H1 (cell line): Measurements from ENCODE around the gene CFAP74. TPM values are rescaled to one million over a fixed set of nuclear protein-coding genes. Genes with fewer than 3 reads are reported as not detected.
A peak's percentile ranks its signal among the peaks of the same experiment; 100 is the strongest.
"Not testable (repeated sequence)": the region's sequence is repeated elsewhere in the genome, so short reads cannot be mapped to it uniquely, and the experiment has no call there.

Experiments used
- CTCF ChIA-PET: fragments of 300-600 bp; sonication (Branson Sonifier 250); formaldehyde crosslinking; loops from one replicate; lab custom pipeline; 2021; ENCODE audit not compliant: partially characterized antibody; lab: Charles Lee
- POLR2A ChIA-PET: fragments of 300-600 bp; sonication (Branson Sonifier 250); formaldehyde crosslinking; loops from one replicate; lab custom pipeline; 2021; ENCODE audit warnings: inconsistent platforms; ENCODE audit not compliant: partially characterized antibody; lab: Charles Lee
- DNase-seq, 2 experiments: peaks; one replicate each; pipeline versions ENCODE4 v3.0.0 to v3.0.0-alpha.2; 2010 to 2022; ENCODE audit warnings: low spot score in 2 of 2, low read depth in 1 of 2, mixed read lengths in 1 of 2
- FAIRE-seq: peaks from 2 replicates; lab custom pipeline; 2011; peaks lifted over from hg19 to GRCh38; lab: Jason Lieb, UNC
- H2AFZ ChIP-seq: 2 replicates; pipeline ENCODE4 v1.8.1; 2012; ENCODE audit warnings: low read length, inconsistent platforms
- H2AK5ac ChIP-seq: 2 replicates; pipeline ENCODE4 v1.6.1; 2013; ENCODE audit warnings: low read depth, low read length
- H2BK120ac ChIP-seq: replicated peaks from 2 replicates; pipeline ENCODE3; 2013; ENCODE audit warnings: low read depth, low read length, inconsistent platforms
- H2BK12ac ChIP-seq: 2 replicates; pipeline ENCODE4 v1.6.1; 2013; ENCODE audit warnings: low read depth, low read length
- H2BK15ac ChIP-seq: 2 replicates; pipeline ENCODE4 v1.6.1; 2013; ENCODE audit warnings: low read length
- H2BK20ac ChIP-seq: 2 replicates; pipeline ENCODE4 v1.6.1; 2013; ENCODE audit warnings: low read length
- H2BK5ac ChIP-seq: 2 replicates; pipeline ENCODE4 v1.6.1; 2013; ENCODE audit warnings: low read depth, low read length
- H3K14ac ChIP-seq: 2 replicates; pipeline ENCODE4 v1.6.1; 2013; ENCODE audit warnings: inconsistent platforms; ENCODE audit not compliant: insufficient read length
- H3K18ac ChIP-seq: 2 replicates; pipeline ENCODE4 v1.6.1; 2013; ENCODE audit warnings: low read length; ENCODE audit errors: extremely low read depth
- H3K23ac ChIP-seq: 2 replicates; pipeline ENCODE4 v1.6.1; 2013; ENCODE audit warnings: inconsistent platforms; ENCODE audit not compliant: insufficient read length
- H3K23me2 ChIP-seq: 2 replicates; pipeline ENCODE4 v1.6.1; 2013; ENCODE audit warnings: low read depth, low read length
- H3K27ac ChIP-seq: 2 replicates; pipeline ENCODE4 v1.6.1; 2011; ENCODE audit warnings: low read depth, low read length, inconsistent platforms
- H3K27me3 ChIP-seq, 4 experiments: replicated peaks in 1 of 4; 1 replicate in 1 of 4; 2 replicates in 3 of 4; pipeline versions ENCODE4 v1.6.1 to v1.8.1; 2011 to 2013; ENCODE audit warnings: low read length in 3 of 4, mild to moderate bottlenecking in 3 of 4, inconsistent platforms in 2 of 4, mixed read lengths in 2 of 4, moderate library complexity in 1 of 4; ENCODE audit not compliant: control insufficient read depth in 3 of 4, insufficient read depth in 3 of 4; ENCODE audit errors: extremely low read depth in 1 of 4
- H3K36me3 ChIP-seq, 4 experiments: 2 replicates each; pipeline versions ENCODE4 v1.6.1 to v1.8.1; 2011 to 2013; ENCODE audit warnings: mild to moderate bottlenecking in 4 of 4, low read length in 3 of 4, moderate library complexity in 2 of 4, control low read depth in 1 of 4, inconsistent platforms in 1 of 4; ENCODE audit not compliant: insufficient read depth in 4 of 4, control insufficient read depth in 2 of 4
- H3K4ac ChIP-seq: replicated peaks from 2 replicates; pipeline ENCODE3; 2013; ENCODE audit warnings: low read length, low read depth, mixed read lengths, inconsistent platforms; ENCODE audit not compliant: insufficient read length
- H3K4me1 ChIP-seq, 4 experiments: replicated peaks in 1 of 4; 1 replicate in 1 of 4; 2 replicates in 3 of 4; pipeline versions ENCODE4 v1.6.1 to v1.8.1; 2011 to 2013; ENCODE audit warnings: low read length in 3 of 4, inconsistent platforms in 2 of 4, mixed read lengths in 1 of 4; ENCODE audit not compliant: insufficient read depth in 4 of 4, control insufficient read depth in 3 of 4
- H3K4me2 ChIP-seq, 2 experiments: 2 replicates each; pipeline versions ENCODE4 v1.6.1 to v1.8.1; 2011 to 2013; ENCODE audit warnings: low read depth in 2 of 2, low read length in 2 of 2, control low read depth in 1 of 2, inconsistent platforms in 1 of 2, mild to moderate bottlenecking in 1 of 2; ENCODE audit not compliant: insufficient read depth in 1 of 2
- H3K4me3 ChIP-seq, 4 experiments: fragments of 200-600, 300-600 bp in 1 of 4; sonication (generic), shearing (Covaris generic), sonication (Bioruptor Twin) in 1 of 4; 2 replicates each; pipeline versions ENCODE4 v1.5.1 to v1.8.1; 2011 to 2016; ENCODE audit warnings: low read length in 4 of 4, low read depth in 3 of 4, control low read depth in 2 of 4, inconsistent platforms in 2 of 4, mild to moderate bottlenecking in 2 of 4, mixed read lengths in 1 of 4, moderate library complexity in 1 of 4; ENCODE audit not compliant: insufficient read depth in 2 of 4; ENCODE audit errors: extremely low read depth in 1 of 4
- H3K56ac ChIP-seq: replicated peaks from 2 replicates; pipeline ENCODE3; 2013; ENCODE audit warnings: low read depth, mild to moderate bottlenecking, mixed read lengths, low read length, inconsistent platforms; ENCODE audit not compliant: insufficient read length
- H3K79me1 ChIP-seq: 2 replicates; pipeline ENCODE4 v1.6.1; 2013; ENCODE audit warnings: low read depth, low read length, control low read depth
- H3K79me2 ChIP-seq, 2 experiments: 2 replicates each; pipeline versions ENCODE4 v1.6.1 to v1.8.1; 2012 to 2013; ENCODE audit warnings: low read length in 2 of 2, mild to moderate bottlenecking in 2 of 2, inconsistent platforms in 1 of 2; ENCODE audit not compliant: insufficient read depth in 2 of 2, control insufficient read depth in 1 of 2
- H3K9ac ChIP-seq, 4 experiments: replicated peaks in 1 of 4; 1 replicate in 1 of 4; 2 replicates in 3 of 4; pipeline versions ENCODE4 v1.6.1 to v1.8.1; 2011 to 2013; ENCODE audit warnings: low read depth in 3 of 4, low read length in 3 of 4, control low read depth in 2 of 4, mild to moderate bottlenecking in 2 of 4, moderate library complexity in 2 of 4, inconsistent platforms in 1 of 4; ENCODE audit errors: extremely low read depth in 1 of 4
- H3K9me3 ChIP-seq, 2 experiments: 2 replicates each; pipeline versions ENCODE4 v1.6.1 to v1.8.1; 2012 to 2013; ENCODE audit warnings: mild to moderate bottlenecking in 2 of 2, moderate library complexity in 2 of 2, control low read depth in 1 of 2, inconsistent platforms in 1 of 2, low read depth in 1 of 2, low read length in 1 of 2, mixed read lengths in 1 of 2; ENCODE audit not compliant: insufficient read depth in 2 of 2
- H4K20me1 ChIP-seq, 2 experiments: replicated peaks in 1 of 2; 2 replicates each; pipeline versions ENCODE3 to v1.8.1; 2011 to 2013; ENCODE audit warnings: inconsistent platforms in 2 of 2, low read length in 2 of 2, mild to moderate bottlenecking in 1 of 2; ENCODE audit not compliant: insufficient read depth in 2 of 2, control insufficient read depth in 1 of 2
- H4K5ac ChIP-seq: 2 replicates; pipeline ENCODE4 v1.6.1; 2013; ENCODE audit warnings: low read length, low read depth, mixed read lengths, inconsistent platforms; ENCODE audit not compliant: insufficient read length
- H4K8ac ChIP-seq: 2 replicates; pipeline ENCODE4 v1.8.0; 2013; ENCODE audit warnings: mild to moderate bottlenecking, moderate library complexity, low read length, inconsistent platforms; ENCODE audit not compliant: insufficient read depth; ENCODE audit errors: extremely low read depth
- H4K91ac ChIP-seq: replicated peaks from 2 replicates; pipeline ENCODE3; 2013; ENCODE audit warnings: low read length, mixed read lengths, inconsistent platforms; ENCODE audit not compliant: insufficient read length
- WGBS, 2 experiments: shearing (Covaris generic) in 1 of 2; methylation state at CpG; one replicate each; pipeline versions ENCODE4 v1.1.6 to v1.1.7; 2013 to 2015; ENCODE audit warnings: low lambda C conversion rate in 2 of 2, mixed read lengths in 2 of 2, inconsistent platforms in 1 of 2, low coverage in 1 of 2, missing lambda C conversion rate in 1 of 2; ENCODE audit not compliant: insufficient replicate concordance in 2 of 2, insufficient coverage in 1 of 2, insufficient read length in 1 of 2; ENCODE audit errors: extremely low coverage in 1 of 2, missing lambda C conversion rate in 1 of 2; 5-methylcytosine and 5-hydroxymethylcytosine counted together
- polyA plus RNA-seq, 7 experiments: library from polyadenylated mRNA; depleted of rRNA in 3 of 7; stranded (reverse) in 5 of 7; unstranded in 2 of 7; fragments of >200 nt in 5 of 7; fragments of 200-250 nt in 2 of 7; gene quantifications; 1 replicate in 5 of 7; 2 replicates in 1 of 7; 4 replicates in 1 of 7; pipeline versions ENCODE4 v1.2.1 to v1.2.3, GENCODE V29; 2011 to 2013; ENCODE audit warnings: missing spikeins in 2 of 7, mixed read lengths in 2 of 7
- total RNA-seq: library from RNA; stranded (reverse); fragmentation: NEBNext Ultra II Directional; extraction: Animal tissue kit (Norgen Biotek cat#: 25700); gene quantifications from 2 replicates; pipeline ENCODE4 v1.2.1, GENCODE V29; 2021

The CFAP74 gene
- total and polyA plus RNA-seq, 2 of the 8 experiments (the other 6 are each of a cell fraction or from before 2014, with no cell fraction given): 0.09 to 0.20 TPM

DNA sequence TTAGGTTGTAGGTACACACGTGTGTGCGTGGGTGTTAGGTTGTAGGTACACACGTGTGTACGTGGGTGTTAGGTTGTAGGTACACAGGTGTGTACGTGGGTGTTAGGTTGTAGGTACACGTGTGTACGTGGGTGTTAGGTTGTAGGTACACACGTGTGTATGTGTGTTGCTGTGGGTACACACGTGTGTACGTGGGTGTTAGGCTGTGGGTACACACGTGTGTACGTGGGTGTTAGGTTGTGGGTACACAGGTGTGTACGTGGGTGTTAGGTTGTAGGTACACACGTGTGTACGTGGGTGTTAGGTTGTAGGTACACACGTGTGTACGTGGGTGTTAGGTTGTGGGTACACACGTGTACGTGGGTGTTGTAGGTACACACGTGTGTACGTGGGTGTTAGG, 68.7 kb downstream of the CFAP74 start:
- not testable (repeated sequence) for H2BK5ac ChIP-seq, H3K79me1 ChIP-seq, H3K27ac ChIP-seq, H3K4ac ChIP-seq, H4K5ac ChIP-seq, H3K27me3 ChIP-seq, H4K20me1 ChIP-seq, H3K23ac ChIP-seq, H3K4me3 ChIP-seq, H2AFZ ChIP-seq, FAIRE-seq, H4K8ac ChIP-seq, H3K23me2 ChIP-seq, H3K9ac ChIP-seq, H3K56ac ChIP-seq, H3K4me1 ChIP-seq, H3K14ac ChIP-seq, DNase-seq, H3K4me2 ChIP-seq, H3K18ac ChIP-seq, H2BK120ac ChIP-seq, H2BK15ac ChIP-seq, H2BK20ac ChIP-seq, H3K79me2 ChIP-seq, H3K36me3 ChIP-seq, H4K91ac ChIP-seq
- ChIA-PET CTCF (interaction anchor here (1.6 to 1.8 kb wide), 2 partner anchors 9 to 110 kb away, joined by 8 to 14 read pairs; no protein-coding TSS in a partner anchor), POLR2A (interaction anchor here (1.6 kb wide), 1 partner anchor 21 kb away, joined by 3 read pairs; no protein-coding TSS in a partner anchor)
- H3K9me3 ChIP-seq: peaks cover 0 to 16% of the 10 kb centered on the region in 2 experiments; a peak in 2 of 4 replicates
- peak overlapping the region; percentile 86; the same call in 1 of the 2 replicates for H2AK5ac ChIP-seq
- 0 out of 2 replicates have a peak overlapping the region, but pooled peaks have one; percentile 39 for H2BK12ac ChIP-seq
- WGBS, 2 experiments: 86% methylated on average over 21 of the region's 21 CpGs; no CpG with 5 or more reads in 1 of the 2 experiments
